Neutrophil (primary cell): ENCODE data around the gene PLEKHF1.

Experiments
- H3K27ac ChIP-seq: fragments of 200-600 bp; sonication (generic); 2 replicates; pipeline ENCODE4 v1.5.1; 2016; ENCODE audit warnings: mild to moderate bottlenecking, moderate library complexity
- H3K27me3 ChIP-seq: fragments of 200-600 bp; sonication (generic); 2 replicates; pipeline ENCODE4 v1.6.0; 2016; ENCODE audit warnings: mild to moderate bottlenecking
- H3K36me3 ChIP-seq: fragments of 200-600 bp; sonication (generic); 2 replicates; pipeline ENCODE4 v1.5.1; 2017
- H3K4me1 ChIP-seq, 2 experiments: fragments of 200-600 bp in 1 of 2; sonication (generic) in 1 of 2; 1 replicate in 1 of 2; 2 replicates in 1 of 2; pipeline versions ENCODE4 v1.5.1 to v1.6.1; 2013 to 2016; ENCODE audit warnings: low read depth in 1 of 2, low read length in 1 of 2, mild to moderate bottlenecking in 1 of 2, moderate library complexity in 1 of 2; ENCODE audit not compliant: control insufficient read depth in 1 of 2, insufficient read depth in 1 of 2
- H3K4me3 ChIP-seq, 2 experiments: fragments of 200-600 bp in 1 of 2; sonication (generic) in 1 of 2; 1 replicate in 1 of 2; 2 replicates in 1 of 2; pipeline ENCODE4 v1.5.1; 2013 to 2016; ENCODE audit warnings: low read depth in 1 of 2, low read length in 1 of 2, mild to moderate bottlenecking in 1 of 2, moderate library complexity in 1 of 2
- H3K9me3 ChIP-seq: fragments of 200-600 bp; sonication (generic); 2 replicates; pipeline ENCODE4 v1.5.1; 2016
- CTCF ChIP-seq: fragments of 200-600 bp; sonication (generic); IDR thresholded peaks from 2 replicates; pipeline ENCODE4 v1.5.1; 2016; ENCODE audit warnings: antibody characterized with exemption

PLEKHF1 gene

GRCh38 chr19:29672933-29673336 lies 7.7 kb downstream of the PLEKHF1 start:
- H3K27ac ChIP-seq = no peak overlapping the region
- H3K4me1 ChIP-seq = no peaks in the 10 kb centered on the region
- H3K4me3 ChIP-seq = no peak overlapping the region
- no peaks in the 10 kb centered on the region for H3K36me3 ChIP-seq
- no peak for TF ChIP-seq CTCF
- H3K9me3 ChIP-seq = no peaks in the 10 kb centered on the region
- peaks cover 9% of the 10 kb centered on the region for H3K27me3 ChIP-seq

GRCh38 chr19:29673451-29674371 lies 8.4 kb downstream of the PLEKHF1 start:
- Histone ChIP-seq H3K36me3 (no peaks in the 10 kb centered on the region), H3K27me3 (peaks cover 1% of the 10 kb centered on the region), H3K9me3 (no peaks in the 10 kb centered on the region), H3K4me1 (no peaks in the 10 kb centered on the region), H3K4me3 (no peak overlapping the region), H3K27ac (no peak overlapping the region)
- TF ChIP-seq CTCF = no peak

GRCh38 chr19:29674374-29675119 lies 9.3 kb downstream of the PLEKHF1 start:
- Histone ChIP-seq H3K27ac (no peak overlapping the region), H3K27me3 (no peaks in the 10 kb centered on the region), H3K4me3 (no peak overlapping the region), H3K36me3 (no peaks in the 10 kb centered on the region), H3K9me3 (no peaks in the 10 kb centered on the region), H3K4me1 (peaks cover 0 to 1% of the 10 kb centered on the region in 2 experiments)
- TF ChIP-seq CTCF = no peak

GRCh38 chr19:29675120-29675649 lies 9.9 kb downstream of the PLEKHF1 start:
- H3K9me3 ChIP-seq = no peaks in the 10 kb centered on the region
- TF ChIP-seq CTCF = no peak
- H3K27me3 ChIP-seq = no peaks in the 10 kb centered on the region
- H3K27ac ChIP-seq = no peak overlapping the region
- no peaks in the 10 kb centered on the region for H3K36me3 ChIP-seq
- peaks cover 5 to 8% of the 10 kb centered on the region in 2 experiments for H3K4me1 ChIP-seq
- no peak overlapping the region for H3K4me3 ChIP-seq

- H3K4me1 ChIP-seq = peaks cover 10 to 13% of the 10 kb centered on the region in 2 experiments
- H3K27me3 ChIP-seq = no peaks in the 10 kb centered on the region
- no peak for TF ChIP-seq CTCF
- no peak overlapping the region for H3K27ac ChIP-seq
- H3K9me3 ChIP-seq = no peaks in the 10 kb centered on the region
- H3K36me3 ChIP-seq = no peaks in the 10 kb centered on the region
- H3K4me3 ChIP-seq = no peak overlapping the region
Measured at GRCh38 chr19:29675650-29676186, 10.5 kb downstream of the PLEKHF1 start.
